Activated CD4-positive, alpha-beta T cell treated with anti-CD3 and anti-CD28 coated beads for 48 hours (primary cell): ENCODE data around the gene FAM236A.
"Not testable (repeated sequence)": the region's sequence is repeated elsewhere in the genome, so short reads cannot be mapped to it uniquely, and the experiment has no call there.

Experiments
- DNase-seq: peaks from one replicate; pipeline ENCODE4 v3.0.0-alpha.2; 2020

Gene FAM236A

GRCh38 chrX:72937906-72938305 lies at the start of gene FAM236A:
TSS of gene FAM236A (plus strand) at chrX:72938206. CDS start at chrX:72938263, 57 bp downstream.
- not testable (repeated sequence) for DNase-seq

GRCh38 chrX:72889740-72890139 lies 48.3 kb upstream of the FAM236A start:
- DNase-seq, result not testable (repeated sequence)

GRCh38 chrX:72912315-72912714 lies 25.7 kb upstream of the FAM236A start, which contains the start of gene FAM236C:
TSS of gene FAM236C (plus strand) at chrX:72912615. CDS start at chrX:72912715, 100 bp downstream.
- not testable (repeated sequence) for DNase-seq

GRCh38 chrX:72916096-72916495 lies 21.9 kb upstream of the FAM236A start:
- not testable (repeated sequence) for DNase-seq

- not testable (repeated sequence) for DNase-seq
Measured at GRCh38 chrX:72932283-72932682, 5.7 kb upstream of the FAM236A start.

GRCh38 chrX:72936455-72936854 lies 1.6 kb upstream of the FAM236A start:
- not testable (repeated sequence) for DNase-seq

- DNase-seq, result not testable (repeated sequence)
Measured at GRCh38 chrX:72936882-72937455, 1.0 kb upstream of the FAM236A start.

- not testable (repeated sequence) for DNase-seq
Measured at GRCh38 chrX:72942272-72942671, 4.3 kb downstream of the FAM236A start.

- not testable (repeated sequence) for DNase-seq
Measured at GRCh38 chrX:72943035-72943818, 5.2 kb downstream of the FAM236A start.

- not testable (repeated sequence) for DNase-seq
Measured at GRCh38 chrX:72943819-72944169, 5.8 kb downstream of the FAM236A start, which contains the start of gene DMRTC1. TSS of gene DMRTC1 (minus strand) at chrX:72943837. CDS start at chrX:72875694, 68,143 bp downstream.

GRCh38 chrX:72959971-72960370 lies 22.0 kb downstream of the FAM236A start:
- DNase-seq, result not testable (repeated sequence)

- not testable (repeated sequence) for DNase-seq
Measured at GRCh38 chrX:72971859-72972258, 33.9 kb downstream of the FAM236A start.

GRCh38 chrX:72974885-72975284 lies 36.9 kb downstream of the FAM236A start:
- not testable (repeated sequence) for DNase-seq

- not testable (repeated sequence) for DNase-seq
Measured at GRCh38 chrX:72980894-72981469, 43.0 kb downstream of the FAM236A start.
